Pons (tissue), 1 donor: Measurements from ENCODE around the gene PMVK.
"Not testable (repeated sequence)": the region's sequence is repeated elsewhere in the genome, so short reads cannot be mapped to it uniquely, and the experiment has no call there.

ENCODE experiments used
- DNase-seq: peaks from one replicate; pipeline ENCODE4 v3.0.0-alpha.2; 2016; ENCODE audit warnings: low spot score

PMVK gene

GRCh38 chr1:154912755-154913154 lies 23.8 kb downstream of the PMVK start:
- no peak for DNase-seq

- peak; percentile 6 for DNase-seq
Observed at GRCh38 chr1:154911691-154912550, 24.6 kb downstream of the PMVK start.

DNA sequence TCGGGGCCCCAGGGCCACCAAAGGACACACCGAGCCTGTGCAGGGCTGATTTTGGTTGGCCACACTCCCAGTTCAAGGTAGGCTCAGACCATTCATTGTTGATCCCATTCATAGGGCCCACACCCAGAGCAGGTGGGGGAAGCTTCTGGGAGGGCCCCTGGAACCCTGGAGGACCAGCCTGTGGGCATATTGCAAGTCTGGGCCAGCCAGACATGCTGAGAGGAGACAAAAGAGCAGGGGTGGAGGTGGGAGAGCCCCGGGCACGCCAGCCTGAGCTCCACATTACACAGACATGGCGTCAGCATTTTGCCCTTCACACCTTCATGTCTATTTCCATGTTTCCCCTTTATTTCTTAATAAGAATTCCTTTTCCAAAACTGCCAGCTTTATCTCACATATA lies 25.7 kb downstream of the PMVK start:
- no peak for DNase-seq

- DNase-seq, result no peak
Observed at GRCh38 chr1:154908937-154909336, 27.6 kb downstream of the PMVK start.

- not testable (repeated sequence) for DNase-seq
Observed at GRCh38 chr1:154908129-154908528, 28.4 kb downstream of the PMVK start.

DNA sequence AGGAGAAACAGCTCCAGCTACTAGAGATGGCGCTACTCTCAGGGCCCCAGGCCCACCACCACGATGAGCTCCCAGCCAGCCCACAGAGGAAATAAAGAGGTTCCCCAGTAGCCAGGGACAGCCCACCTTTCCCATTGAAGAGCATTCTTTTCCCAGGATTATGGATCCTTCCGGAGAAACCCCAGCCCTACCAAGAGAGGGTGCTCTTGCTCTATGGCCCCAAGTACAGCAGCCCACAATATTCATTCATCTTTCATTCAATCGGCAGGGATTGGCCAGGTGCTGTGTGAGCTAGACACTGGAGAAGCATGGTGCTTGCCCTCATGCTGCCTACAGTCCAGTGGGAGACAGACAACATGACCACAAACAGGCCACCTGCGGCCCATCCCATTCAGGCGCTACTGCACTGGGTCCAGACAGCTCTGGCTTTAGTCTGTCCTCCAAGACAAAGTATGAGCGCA lies 29.9 kb downstream of the PMVK start:
- DNase-seq, result no peak

DNA sequence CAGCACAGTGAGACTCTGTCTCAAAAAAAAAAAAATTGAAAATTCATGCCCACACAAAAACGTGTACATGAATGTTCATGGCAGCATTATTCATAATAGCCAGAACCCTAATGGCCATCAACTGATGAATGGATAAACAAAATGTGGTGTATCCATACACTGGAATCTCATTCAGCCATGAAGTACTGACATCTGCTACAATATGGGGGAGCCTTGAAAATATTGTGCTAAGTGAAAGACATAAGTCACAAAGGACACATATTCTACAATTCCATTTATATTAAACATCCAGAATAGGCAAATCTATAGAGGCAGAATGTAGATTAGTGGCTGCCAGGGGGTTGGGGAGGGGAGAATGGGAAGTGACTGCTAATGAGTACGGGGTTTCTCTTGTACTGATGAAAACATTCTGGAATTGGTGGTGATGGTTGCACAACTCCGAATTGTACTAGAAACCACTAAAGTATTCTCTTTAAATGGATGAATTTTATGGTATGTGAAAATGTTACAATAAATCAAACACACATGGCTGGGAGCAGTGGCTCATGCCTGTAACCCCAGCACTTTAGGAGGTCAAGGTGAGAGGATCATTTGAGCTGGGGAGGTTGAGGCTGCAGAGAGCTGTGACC lies 33.5 kb downstream of the PMVK start:
- DNase-seq, result no peak

GRCh38 chr1:154901591-154901990 lies 34.9 kb downstream of the PMVK start:
- DNase-seq, result no peak

DNA sequence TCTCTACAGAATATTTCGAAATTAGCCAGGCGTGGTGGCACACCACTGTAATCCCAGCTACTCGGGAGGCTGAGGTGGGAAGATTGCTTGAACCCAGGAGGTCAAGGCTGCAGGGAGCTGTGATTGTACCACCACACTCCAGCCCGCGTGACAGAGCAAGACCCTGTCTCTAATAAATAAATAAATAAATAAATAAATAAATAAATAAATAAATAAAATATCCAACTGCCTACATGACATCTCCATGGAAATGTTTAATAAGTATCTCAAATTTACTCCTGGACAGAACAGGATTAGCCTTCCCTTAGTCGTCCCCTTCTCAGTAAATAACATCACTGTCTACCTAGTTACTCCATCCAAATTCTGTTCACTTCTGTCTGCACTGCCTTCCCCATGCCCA lies 37.5 kb downstream of the PMVK start:
- no peak for DNase-seq

- DNase-seq, result peak; percentile 8
Observed at GRCh38 chr1:154896771-154897286, 39.7 kb downstream of the PMVK start.

- DNase-seq, result no peak
Observed at GRCh38 chr1:154895798-154896197, 40.7 kb downstream of the PMVK start.

DNA sequence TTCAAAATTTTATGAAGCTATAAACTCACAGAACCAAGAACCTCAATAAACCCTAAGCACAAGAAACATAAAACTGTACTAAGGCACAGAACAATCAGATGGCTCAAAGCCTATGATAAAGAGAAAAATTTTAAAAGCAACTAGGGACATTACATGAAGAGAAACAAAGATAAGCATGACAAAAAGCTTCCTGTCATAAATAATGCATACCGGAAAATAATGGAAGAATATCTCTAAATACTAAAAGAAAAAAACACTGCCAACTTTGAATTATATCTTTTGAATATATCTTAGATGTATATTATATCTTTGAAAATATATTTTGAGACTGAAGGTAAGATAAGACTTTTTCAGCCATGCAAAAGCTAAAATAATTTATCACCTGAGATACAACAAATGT lies 45.1 kb downstream of the PMVK start:
- DNase-seq, result no peak

DNA sequence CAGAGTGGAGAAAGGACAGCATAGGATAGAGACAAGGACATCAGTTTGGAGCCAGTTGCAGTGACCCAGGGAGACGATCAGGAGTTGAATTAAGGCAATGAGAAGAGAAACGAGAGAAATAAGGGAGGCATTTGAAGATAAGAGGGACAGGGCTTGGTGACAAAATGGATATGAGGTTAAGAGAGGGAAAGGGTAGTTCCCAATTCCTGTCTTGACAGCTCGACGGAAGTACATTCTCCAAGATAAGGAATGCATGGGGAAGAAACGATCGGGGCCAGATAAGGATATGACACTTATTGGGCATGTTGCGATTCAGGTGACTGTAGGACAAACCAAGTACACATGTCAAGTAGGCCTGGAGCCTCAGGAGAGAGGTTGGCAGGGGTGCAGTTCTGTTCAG lies 47.8 kb downstream of the PMVK start:
- no peak for DNase-seq

DNA sequence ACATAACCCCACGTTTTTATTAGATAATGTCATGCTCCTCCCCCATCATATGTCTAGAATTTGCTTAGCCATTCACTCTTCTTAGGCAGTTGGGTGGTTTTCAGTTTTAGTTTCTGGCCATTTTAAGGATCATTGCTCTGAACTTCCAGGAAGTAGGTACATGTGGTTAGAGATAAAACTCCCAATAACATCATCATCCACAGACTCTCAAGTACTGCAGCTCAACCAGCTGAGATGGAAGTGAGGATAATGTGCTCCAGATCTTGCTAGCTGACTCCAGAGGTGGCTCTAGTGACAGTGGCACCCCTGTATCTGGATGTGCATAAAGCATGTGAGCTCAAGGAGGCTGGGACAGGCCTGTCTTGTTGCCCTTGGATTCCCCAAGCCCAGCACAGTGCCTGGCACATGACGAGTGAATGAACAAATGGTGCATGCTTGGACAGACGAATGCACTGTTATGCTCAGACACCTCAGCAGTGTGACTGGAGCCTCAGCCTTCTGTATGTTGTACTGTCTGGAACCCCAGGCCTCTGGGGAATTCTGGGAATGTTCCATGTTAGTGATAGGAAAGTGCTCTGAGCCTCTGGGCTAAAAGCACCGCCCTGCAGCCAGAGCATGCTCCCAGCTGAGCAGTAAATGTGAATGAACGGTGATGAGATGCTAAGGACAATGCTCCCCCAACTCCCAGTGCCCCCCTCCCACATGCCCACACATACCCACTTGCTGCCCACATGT lies 50.1 kb downstream of the PMVK start:
- no peak for DNase-seq

DNA sequence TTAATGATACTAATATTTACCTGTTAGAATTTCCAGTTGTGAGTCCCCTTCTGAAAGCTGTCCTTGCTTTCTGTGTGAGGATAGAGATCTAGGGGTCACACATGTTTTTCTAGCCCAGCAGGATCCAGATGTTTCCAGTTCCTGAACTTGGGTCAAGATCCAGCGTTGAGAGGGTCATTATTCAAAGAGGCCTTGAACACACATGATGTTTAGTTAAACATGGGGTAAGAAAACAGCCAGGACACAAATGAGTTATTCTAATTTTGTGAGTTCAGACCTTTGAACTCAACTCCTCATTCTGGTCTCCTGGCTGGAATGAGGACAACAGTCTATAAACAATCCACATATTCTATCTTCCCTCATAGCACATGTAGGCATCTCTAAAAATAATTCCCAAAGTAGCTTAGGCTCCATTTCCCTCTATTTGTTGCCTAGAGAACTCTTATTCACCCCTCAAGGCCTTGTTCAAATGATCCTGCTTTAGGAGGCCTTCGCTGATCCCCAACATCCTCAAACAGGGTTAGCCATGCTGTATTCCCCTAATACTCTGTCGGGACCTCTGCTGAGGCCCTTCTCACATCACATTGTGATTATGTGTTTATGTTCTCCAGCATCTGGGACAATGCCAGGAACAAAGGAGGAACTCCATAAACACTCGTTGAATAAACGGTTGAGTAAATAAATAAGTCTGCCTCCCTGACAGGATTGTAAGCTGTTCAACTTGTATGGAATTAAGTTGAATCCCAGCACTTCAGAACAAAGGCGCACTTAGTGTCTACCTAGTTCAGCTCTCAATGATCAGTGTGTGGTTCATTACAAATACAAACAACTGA lies 51.4 kb downstream of the PMVK start:
- no peak for DNase-seq

GRCh38 chr1:154883919-154884868 lies 52.3 kb downstream of the PMVK start:
- DNase-seq, result no peak

GRCh38 chr1:154881820-154882535 lies 54.5 kb downstream of the PMVK start:
- no peak for DNase-seq

DNA sequence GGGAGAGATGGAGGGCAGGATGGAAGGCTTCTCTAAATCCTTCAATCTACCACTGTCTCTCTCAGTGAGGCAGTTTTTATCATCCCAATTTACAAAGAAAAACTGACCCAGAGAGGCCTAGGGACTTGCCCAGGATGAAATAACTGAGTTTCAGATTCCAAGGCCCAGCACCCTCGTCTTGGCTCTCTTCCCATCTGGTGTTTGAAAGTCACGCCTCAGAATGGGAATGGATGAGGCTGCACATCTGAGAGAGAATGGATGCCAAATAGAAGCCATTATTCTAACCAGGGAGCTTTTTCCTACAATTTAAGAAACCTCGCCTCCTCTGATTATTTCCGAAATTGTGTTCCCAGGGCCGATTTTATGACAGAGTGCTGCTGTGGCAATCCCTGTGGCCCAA lies 55.8 kb downstream of the PMVK start:
- no peak for DNase-seq

- no peak for DNase-seq
Observed at GRCh38 chr1:154879038-154879421, 57.5 kb downstream of the PMVK start.
